NOMO-1 (cell line): ENCODE results near the gene NUAK2.
"Not testable (repeated sequence)": the region's sequence is repeated elsewhere in the genome, so short reads cannot be mapped to it uniquely, and the experiment has no call there.

ENCODE experiments used
- DNase-seq, 2 experiments: peaks; one replicate each; lab custom pipeline; 2025; ENCODE audit not compliant: unreplicated experiment in 2 of 2; lab: John Stamatoyannopoulos, UW

Gene NUAK2

DNA sequence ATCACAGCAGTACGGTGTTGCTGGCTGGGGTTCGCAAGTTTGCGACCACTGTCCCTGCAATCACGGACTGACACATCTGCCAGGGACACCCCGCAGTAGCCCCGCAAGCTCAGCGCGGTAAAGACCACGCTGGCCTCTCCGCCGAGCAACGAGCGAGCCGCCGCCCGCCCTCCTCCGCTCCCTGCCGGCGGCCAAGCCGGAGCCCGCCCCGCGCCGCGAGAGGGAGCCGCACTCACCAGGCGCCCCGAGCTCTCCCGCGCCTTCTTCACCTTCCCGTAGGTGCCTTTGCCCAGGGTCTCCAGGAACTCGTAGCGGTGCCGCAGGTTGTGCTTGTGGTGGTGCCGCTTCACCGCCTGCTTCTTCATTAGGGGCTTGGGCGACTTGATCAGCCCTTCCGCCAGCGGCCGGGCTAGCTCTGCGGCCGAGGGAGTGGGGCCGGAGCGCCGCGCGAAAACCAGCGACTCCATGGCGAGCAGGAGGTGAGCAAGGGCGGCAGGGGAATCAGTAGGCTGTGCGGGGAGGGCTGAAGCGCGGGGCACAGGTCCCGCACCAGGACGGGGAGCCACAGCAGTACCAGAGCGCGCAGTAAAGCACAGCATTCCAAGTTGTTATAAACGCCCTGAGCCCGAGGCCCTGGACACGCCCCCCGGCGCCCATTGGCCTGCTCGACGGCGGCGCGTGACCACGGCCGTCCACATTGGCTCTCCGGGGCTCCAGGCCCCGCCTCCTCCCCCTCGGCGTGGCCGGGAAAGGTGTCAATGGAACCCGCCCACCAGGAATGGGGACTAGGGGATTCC lies at the start of gene NUAK2:
Gene NUAK2 (minus strand): TSS at position 584 of the 797 bp plus-strand sequence. CDS start 117 bp downstream, at position 467.
- peak; percentile 44 to 62 for DNase-seq

DNA sequence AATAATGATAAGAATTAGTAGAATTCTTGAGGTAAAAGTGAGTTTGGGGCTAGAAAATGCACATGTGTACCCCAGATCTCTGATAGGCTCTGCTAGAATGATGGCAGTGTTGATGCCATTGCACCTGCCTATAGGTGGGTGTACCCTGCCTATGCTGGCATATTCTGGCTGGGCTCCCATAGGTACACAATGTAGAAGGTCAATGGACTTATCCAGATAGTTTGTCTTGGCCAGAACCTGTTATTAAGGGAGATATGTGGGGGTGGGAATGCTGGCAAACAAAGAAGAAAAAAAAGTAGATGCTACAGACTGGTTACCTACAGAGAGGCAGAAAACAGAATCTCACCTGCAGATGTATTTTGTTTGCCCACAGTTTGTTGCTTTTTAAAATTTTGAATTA lies 49.2 kb upstream of the NUAK2 start:
- no peak for DNase-seq

DNA sequence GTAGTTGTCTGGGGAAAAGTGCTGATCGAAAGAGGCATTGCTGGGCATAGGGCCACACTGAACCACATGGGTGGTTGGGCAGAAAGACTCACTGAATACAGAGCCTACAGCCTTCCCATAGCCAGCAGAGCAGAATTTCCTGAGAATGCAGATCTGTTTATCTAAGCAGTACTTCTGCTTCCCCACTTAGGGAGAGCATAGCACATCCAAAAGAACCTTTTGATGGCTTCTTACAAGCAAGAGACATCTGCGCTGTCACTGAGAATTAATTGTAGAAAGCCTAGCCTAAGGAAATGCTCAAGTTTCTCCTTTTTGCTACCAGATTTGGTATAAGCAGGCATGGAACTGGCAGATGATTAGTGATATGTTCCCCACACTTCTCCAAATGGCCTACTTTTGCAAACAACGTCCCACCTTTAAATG lies 48.2 kb upstream of the NUAK2 start:
- DNase-seq: no peak

DNA sequence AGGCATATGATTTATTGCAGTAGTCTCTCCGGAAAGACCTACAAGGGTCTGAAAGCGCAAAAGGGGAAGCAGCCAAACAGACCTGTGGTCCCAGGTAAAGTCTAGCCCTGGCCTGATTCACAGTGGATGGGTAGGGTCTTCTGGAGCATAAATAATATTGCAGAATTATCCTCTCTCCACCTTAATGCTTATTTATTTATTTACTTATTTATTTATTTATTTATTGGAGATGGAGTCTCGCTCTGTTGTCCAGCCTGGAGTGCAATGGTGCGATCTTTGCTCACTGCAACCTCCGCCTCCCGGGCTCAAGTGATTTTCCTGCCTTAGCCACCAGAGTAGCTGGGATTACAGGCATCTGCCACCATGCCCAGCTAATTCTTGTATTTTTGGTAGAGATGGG lies 46.9 kb upstream of the NUAK2 start:
- DNase-seq: no peak

DNA sequence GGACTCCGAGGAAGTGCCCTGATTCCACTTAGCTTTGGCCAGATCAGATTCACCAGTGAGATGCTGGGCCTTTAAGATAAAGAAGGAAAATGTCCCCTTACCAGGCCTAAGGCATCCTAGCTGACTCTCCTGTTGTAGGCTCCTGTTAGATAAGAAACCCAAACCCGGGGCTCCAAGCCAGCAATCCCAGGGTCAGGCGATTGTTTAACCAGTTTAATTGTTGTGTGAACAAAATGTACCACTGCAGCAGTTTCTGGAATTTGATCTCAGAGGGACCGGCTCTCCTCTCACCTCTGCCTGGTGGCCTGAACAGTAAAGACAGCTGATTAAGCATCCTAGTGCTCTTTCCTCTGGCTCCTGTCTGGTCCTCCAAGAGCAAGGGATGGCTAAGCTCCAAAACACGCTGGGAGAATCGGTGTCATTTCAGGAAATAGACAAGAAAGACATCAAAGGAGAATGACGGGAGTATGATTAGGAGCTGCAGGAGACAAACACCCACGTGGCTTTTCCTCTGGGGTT lies 44.5 kb upstream of the NUAK2 start:
- no peak for DNase-seq

DNA sequence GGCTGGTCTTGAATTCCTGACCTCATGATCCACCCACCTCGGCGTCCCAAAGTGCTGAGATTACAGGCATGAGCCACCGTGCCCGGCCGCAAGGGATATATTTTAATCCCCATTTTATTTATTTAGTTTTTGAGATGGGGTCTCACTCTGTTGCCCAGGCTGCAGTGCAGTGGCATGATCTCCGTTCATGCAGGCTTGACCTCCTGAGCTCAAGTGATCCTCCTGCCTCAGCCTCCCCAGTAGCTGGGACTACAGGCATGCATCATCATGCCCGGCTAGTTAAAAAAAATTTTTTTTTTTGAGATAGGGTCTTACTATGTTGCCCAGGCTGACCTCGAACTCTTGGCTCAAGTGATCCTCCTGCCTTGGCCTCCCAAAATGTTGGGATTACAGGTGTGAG lies 43.5 kb upstream of the NUAK2 start:
- not testable (repeated sequence) for DNase-seq

DNA sequence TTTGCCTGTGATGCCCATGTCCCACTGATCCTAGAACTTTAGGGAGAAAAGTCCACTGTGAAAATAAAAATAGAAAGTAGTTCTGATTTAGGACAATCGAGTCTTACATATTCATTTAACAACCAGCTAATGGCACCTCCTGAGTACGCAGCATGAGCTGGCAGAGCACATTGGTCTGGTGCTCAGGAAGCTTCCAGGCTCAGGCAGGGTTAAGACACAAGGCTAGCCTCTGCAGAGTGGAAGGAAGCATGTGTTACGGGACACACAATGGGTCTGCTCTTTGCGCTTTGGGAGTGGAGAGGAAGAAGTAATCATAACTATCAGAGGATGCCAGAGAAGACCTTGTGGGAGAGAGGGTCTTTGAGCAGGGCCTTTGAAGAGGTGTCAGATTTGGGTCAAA lies 39.3 kb upstream of the NUAK2 start:
- no peak for DNase-seq

DNA sequence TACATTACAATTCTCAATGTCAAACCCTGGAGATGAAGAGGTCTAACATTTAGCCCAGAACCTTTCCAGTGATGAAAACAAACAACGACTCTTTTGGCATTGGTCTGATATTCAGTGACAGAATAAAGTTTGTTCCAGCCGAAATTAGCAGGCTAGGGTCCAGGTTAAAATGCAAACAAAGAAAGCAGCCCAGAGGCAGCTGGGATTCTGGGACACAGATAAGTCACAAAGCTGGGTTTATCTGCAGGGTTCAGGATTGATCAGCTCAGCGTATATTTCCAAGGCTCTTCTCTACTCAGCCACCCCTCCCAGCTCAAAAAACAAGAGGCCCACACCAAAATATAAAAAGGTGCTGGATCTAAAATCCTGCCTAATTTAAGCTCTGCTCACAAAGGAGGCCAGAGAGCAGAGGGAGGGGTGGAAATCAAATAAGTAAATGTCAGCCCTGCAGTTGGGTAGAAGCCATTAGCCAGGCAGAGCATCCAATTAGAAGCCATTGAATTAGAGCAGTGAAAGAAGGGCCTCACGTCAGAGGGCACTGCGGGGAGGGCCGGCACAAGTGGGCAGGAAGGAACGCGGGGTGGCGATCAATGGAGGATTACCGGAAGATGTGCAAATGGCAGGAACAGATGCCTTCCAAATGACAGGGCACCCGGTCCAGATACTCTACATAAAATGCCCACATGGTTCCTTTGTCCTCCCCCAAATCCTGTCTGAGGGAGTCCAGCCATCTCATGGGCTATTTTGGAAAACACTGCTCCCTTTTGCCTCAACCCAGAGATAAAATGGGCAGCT lies 38.4 kb upstream of the NUAK2 start:
- DNase-seq: no peak

DNA sequence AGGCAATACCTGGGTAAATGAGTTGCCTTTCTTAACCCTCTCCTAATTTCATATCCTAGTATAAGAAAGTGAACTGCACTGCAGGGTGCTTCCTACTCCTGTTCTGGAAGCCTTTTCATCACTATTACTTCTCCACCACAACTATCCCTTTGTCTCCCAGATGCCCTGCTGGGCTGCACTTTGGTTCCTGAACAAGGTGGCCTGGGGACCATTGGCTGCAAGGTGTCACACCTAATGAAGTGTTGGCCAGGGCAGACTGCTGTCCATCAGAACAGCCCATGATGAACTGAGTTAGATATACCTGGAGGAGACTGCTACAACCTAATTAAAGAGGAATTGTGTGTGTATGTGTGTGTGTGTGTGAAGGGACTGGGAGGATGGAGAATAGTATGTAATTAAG lies 37.0 kb upstream of the NUAK2 start:
- no peak for DNase-seq

DNA sequence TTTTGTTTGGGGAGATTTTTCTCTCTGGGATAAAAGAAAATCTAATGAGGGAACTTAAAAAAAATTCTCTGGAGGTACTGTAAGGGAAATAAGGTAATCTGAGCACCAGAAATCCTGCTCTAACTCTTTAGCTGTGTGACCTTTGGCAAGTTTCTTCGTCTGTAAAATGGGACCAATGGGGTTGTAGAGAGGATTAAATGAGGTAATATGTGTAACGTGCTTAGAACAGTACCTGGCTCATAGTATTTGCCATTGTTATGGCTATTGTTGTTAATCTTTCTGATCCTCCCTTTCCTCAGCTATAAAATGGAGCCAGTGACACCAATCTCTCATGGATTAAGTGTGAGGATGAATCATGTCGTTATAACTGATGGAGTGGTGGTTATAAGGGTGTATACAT lies 36.0 kb upstream of the NUAK2 start:
- no peak for DNase-seq

DNA sequence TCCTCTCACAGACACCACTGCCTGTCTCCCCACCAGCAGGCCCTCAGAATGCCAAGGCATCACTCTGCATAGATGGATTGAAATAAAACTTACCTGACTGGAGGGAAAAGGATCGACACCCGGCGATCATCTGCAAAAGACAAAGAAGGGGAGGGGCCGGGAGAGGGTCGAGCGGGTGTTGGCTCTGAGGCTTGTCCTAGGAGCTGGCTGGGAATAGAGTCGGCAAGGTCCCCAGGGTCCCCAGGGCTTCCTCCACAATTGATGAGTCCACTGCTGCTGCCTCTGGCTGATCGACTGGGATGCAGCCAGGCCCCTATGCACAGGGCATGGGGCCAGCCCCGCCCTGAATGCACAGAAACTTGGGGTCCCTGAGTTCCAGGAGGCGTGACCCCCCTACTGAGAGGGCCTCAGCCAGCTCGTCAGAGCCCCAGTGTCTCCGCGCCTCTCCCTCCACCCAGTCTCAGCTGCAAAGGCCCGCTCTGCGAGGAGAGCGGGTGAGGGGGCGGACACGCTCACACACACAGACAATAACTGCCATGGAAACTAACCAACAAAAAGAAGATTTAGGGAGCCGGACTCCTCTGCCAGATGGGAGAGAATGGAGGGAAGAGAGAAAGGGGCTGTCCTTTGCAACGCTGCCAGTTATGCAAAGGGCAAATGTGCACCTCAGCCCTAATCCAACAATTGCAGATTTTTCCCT lies 35.0 kb upstream of the NUAK2 start, which contains the start of gene KLHDC8A:
Gene KLHDC8A (minus strand): TSS at position 483 of the 700 bp plus-strand sequence. CDS start 13,318 bp downstream, outside the sequence.
- no peak for DNase-seq

DNA sequence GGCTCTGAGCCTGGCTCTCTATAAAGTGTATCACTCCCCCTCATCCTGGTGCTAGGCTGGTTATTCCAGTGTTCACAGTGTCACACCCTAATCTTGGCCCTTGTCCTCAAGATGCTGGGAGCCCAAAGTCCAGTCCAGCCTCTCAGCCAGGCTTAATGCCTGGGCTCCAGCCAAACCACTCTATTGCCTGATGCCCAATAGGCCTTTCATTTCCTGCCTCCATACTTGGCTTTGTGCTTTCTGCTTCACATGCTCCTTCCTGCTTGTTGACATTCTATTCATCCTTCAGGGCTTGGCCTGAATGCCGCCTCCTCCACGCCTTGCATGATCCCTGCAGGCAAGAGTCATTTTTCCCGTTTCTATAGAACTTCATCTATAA lies 33.5 kb upstream of the NUAK2 start:
- DNase-seq: no peak

DNA sequence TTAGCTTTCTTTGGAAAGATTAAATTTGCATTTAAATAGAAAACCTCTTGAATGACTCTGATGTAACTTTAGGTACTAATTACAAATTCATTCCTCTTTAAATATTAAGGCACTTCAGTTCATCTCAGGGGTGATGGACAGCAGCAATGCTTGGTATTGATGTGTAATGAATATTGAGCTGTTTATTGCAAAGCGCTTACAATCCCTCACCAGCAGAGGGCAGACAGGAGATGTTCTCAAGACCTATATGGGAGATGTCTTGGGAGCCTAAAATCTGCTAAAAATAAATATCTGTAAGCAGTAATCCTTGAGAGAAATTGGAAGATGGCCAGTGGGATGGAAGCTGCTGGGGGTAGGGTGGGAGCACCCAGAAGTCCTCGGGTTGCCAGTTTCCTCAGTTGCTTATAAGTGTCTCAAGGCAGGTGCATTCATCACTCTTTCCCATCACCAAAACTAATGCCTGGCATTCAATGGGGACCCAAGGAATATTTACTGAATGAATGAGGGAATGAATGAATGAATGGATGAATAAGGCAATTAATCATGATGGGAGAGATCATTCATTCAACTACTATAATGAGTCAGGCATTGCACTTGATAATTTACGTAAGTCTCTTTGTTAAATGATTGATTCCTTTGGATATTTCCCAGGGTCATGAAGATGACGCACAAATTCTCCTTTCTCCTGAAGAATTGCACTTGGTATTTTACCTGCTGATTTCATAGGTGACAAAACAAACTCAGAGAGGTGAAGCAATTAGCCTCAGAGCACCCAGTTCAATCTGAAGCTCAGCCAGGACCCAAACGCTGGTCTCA lies 32.9 kb upstream of the NUAK2 start:
- DNase-seq: peak; percentile 16 to 52

DNA sequence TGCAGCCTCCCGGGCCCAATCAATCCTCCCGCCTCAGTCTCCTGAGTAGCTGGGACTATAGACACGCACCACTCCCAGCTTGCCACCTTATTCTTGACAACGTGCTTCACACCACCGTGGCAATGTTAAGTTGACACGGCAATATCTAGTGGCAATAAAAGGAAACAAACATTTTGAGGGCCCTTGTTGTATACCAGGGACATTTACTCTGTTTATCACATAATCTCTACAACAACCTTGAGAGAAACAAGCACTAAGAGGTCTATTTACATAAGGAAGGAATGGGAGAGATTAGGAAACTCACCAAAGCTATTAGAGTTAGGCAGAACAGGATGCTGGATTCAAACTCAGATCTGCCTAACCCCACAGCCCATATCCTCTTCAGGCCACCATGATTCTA lies 32.1 kb upstream of the NUAK2 start:
- DNase-seq: no peak

DNA sequence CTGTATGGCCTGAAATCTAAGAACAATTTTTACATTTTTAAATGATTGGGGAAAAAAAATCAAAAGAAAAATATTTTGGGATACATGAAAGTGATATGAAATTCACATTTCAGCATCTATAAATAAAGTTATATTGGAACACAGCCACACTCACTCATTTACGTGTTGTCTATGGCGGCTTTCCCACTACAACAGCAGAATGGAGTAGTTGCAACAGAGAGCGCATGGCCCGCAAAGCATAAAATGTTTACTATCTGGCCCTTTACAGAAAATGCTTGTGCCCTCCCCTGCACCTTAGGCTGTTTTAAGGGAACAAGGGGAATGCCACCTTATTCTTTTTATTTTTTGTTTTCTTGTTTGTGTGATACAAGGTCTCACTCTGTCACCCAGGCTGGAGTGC lies 31.6 kb upstream of the NUAK2 start:
- no peak for DNase-seq

DNA sequence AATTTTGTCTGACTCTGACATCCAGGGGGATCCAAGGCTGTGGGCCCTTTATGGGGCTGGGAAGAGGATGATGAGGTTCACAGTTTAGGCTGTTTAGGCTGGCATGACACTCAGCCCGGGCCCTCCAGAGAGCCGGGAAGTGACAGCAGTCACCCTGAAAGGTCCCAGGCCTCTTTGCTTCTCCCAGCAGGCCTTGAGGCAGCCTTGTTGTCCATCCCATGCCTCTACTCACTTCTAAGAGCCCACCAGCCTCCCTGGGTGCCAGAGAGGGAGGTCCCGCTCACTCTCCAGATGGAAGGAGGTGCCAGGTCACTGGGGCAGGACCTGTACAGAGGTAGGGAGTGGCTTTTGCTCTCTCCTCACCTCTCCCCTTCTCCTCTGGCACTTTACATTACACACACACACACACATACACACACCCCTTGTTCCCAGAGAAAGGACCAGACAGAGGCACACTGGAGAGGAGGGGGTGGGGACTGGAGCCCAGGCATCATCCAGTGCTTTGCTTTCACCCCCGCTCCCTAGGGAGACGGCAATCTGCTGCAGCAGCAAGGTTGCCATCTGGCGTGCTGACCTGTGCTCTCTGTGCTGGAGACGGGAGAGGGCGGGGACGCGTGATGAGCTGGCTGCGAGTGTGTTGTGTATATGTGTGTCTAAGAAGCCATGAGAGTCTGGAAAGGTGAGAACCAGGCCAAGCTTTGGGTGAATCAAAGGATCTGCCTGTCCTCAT lies 30.6 kb upstream of the NUAK2 start:
- no peak for DNase-seq

DNA sequence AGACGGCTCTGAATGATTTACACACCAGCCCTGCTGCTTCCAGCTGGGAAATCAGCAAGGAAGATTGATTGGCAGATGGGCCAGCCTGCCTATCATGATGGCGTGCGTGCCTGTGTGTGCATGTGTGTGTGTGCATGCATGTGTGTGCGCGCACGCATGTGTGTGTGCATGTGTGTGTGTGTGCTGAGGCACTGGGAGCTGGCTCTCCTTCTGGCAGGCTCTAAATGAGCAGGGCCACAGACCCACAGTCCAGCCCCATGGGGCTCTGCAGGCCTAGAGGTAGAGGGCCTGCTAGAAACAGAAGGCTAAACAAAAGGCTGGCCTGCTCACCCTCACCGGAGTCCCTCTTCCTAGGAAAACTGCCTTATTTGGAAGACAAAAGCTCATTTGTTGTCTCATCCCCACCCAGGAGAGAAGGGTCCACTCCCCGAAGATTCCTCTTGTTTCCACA lies 29.2 kb upstream of the NUAK2 start:
- DNase-seq: no peak

DNA sequence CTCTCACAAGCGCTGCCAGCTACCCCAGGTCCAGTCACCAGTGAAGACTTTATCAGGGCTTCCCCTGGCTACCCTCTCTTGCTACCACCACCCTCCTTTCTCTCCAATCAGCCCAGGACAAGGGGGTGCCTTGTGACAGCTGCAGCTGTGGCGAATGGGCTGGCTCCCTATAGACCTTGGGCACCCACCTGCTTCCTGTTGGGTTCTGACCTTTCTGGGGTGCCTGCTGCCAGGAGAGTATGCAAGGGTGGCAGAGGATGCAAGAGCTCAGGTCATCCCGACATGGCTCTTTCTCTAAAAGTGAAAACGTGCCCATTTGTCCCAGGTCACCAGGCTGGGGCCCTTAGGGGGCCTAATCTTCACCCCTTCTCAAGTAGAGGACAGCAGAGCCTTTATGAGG lies 28.6 kb upstream of the NUAK2 start:
- DNase-seq: no peak
